Left ventricle myocardium inferior (tissue), 1 donor: ENCODE results near the gene BNC2. TPM values are rescaled to one million over a fixed set of nuclear protein-coding genes. Genes with fewer than 3 reads are reported as not detected.

Source experiments
- DNase-seq: peaks from one replicate; pipeline ENCODE4 v3.0.0-alpha.2; 2020
- H3K27ac ChIP-seq: fragments of 200-600 bp; replicated peaks from 2 replicates; pipeline ENCODE4 v1.8.0; 2021
- H3K27me3 ChIP-seq: fragments of 200-600 bp; 2 replicates; pipeline ENCODE4 v1.8.0; 2021; ENCODE audit warnings: low read depth
- H3K36me3 ChIP-seq: fragments of 200-600 bp; 2 replicates; pipeline ENCODE4 v1.8.0; 2021
- H3K4me1 ChIP-seq: fragments of 200-600 bp; 2 replicates; pipeline ENCODE4 v1.8.0; 2021
- H3K4me3 ChIP-seq: fragments of 200-600 bp; 2 replicates; pipeline ENCODE4 v1.8.0; 2021; ENCODE audit warnings: mild to moderate bottlenecking, moderate library complexity
- H3K9me3 ChIP-seq: fragments of 200-600 bp; replicated peaks from 2 replicates; pipeline ENCODE4 v1.8.0; 2021
- CTCF ChIP-seq: fragments of 200-600 bp; IDR thresholded peaks from 2 replicates; pipeline ENCODE4 v1.8.0; 2021; ENCODE audit warnings: antibody characterized with exemption, mild to moderate bottlenecking, borderline replicate concordance
- intact Hi-C: fragments of 100-400 bp; cut with micrococcal nuclease; formaldehyde crosslinking; loops from one replicate; pipeline ENCODE4 v1.11.0; 2022
- total RNA-seq: library from RNA; stranded (reverse); fragmentation: NEBNext Ultra II Directional; extraction: Animal tissue kit (Norgen Biotek cat#: 25700); gene quantifications from one replicate; pipeline ENCODE4 v1.2.1, GENCODE V29; 2021
- donor health status: DM: no; HTN: yes; CAD: no; lungs with severe emphysema.

The BNC2 gene
- total RNA-seq, 1 donor from 2014 or later, result 3.5 TPM

GRCh38 chr9:16821344-16821743 lies 49.1 kb downstream of the BNC2 start:
- Histone ChIP-seq H3K4me3 (no peak overlapping the region), H3K27me3 (peaks cover 16% of the 10 kb centered on the region), H3K4me1 (peaks cover 5% of the 10 kb centered on the region), H3K36me3 (no peaks in the 10 kb centered on the region), H3K9me3 (no peaks in the 10 kb centered on the region), H3K27ac (no peak overlapping the region)
- no peak for DNase-seq
- intact Hi-C loops, result no loop called here
- no peak for TF ChIP-seq CTCF

- H3K4me1 ChIP-seq, result no peaks in the 10 kb centered on the region
- intact Hi-C loops, result no loop called here
Observed at GRCh38 chr9:16817514-16817913, 53.0 kb downstream of the BNC2 start.

GRCh38 chr9:16817002-16817401 lies 53.5 kb downstream of the BNC2 start:
- peaks cover 5% of the 10 kb centered on the region for H3K27me3 ChIP-seq
- no peak for DNase-seq
- H3K9me3 ChIP-seq, result no peaks in the 10 kb centered on the region
- TF ChIP-seq CTCF, result no peak
- no peaks in the 10 kb centered on the region for H3K4me1 ChIP-seq
- no peak overlapping the region for H3K27ac ChIP-seq
- no peaks in the 10 kb centered on the region for H3K36me3 ChIP-seq
- intact Hi-C loops, result no loop called here
- no peak overlapping the region for H3K4me3 ChIP-seq

More at GRCh38 chr9:16817514-16817913, 53.0 kb downstream of the BNC2 start:
- H3K9me3 ChIP-seq, result no peaks in the 10 kb centered on the region
- H3K4me3 ChIP-seq, result no peak overlapping the region
- peaks cover 5% of the 10 kb centered on the region for H3K27me3 ChIP-seq
- DNase-seq, result no peak
- H3K27ac ChIP-seq, result no peak overlapping the region
- no peak for TF ChIP-seq CTCF
- H3K36me3 ChIP-seq, result no peaks in the 10 kb centered on the region

- Histone ChIP-seq H3K9me3 (no peaks in the 10 kb centered on the region), H3K4me1 (no peaks in the 10 kb centered on the region), H3K27ac (no peak overlapping the region), H3K36me3 (no peaks in the 10 kb centered on the region), H3K27me3 (peaks cover 7% of the 10 kb centered on the region), H3K4me3 (no peak overlapping the region)
- intact Hi-C loops, result no loop called here
- TF ChIP-seq CTCF, result no peak
- DNase-seq, result no peak
Observed at GRCh38 chr9:16816011-16816410, 54.5 kb downstream of the BNC2 start.

GRCh38 chr9:16815079-16815478 lies 55.4 kb downstream of the BNC2 start:
- Histone ChIP-seq H3K27me3 (peaks cover 16% of the 10 kb centered on the region), H3K27ac (no peak overlapping the region), H3K36me3 (no peaks in the 10 kb centered on the region), H3K9me3 (no peaks in the 10 kb centered on the region), H3K4me3 (no peak overlapping the region), H3K4me1 (no peaks in the 10 kb centered on the region)
- DNase-seq, result no peak
- no peak for TF ChIP-seq CTCF
- intact Hi-C loops, result no loop called here

- no peaks in the 10 kb centered on the region for H3K9me3 ChIP-seq
- no peak overlapping the region for H3K27ac ChIP-seq
- peaks cover 18% of the 10 kb centered on the region for H3K27me3 ChIP-seq
- H3K4me3 ChIP-seq, result no peak overlapping the region
- no peaks in the 10 kb centered on the region for H3K36me3 ChIP-seq
- no peaks in the 10 kb centered on the region for H3K4me1 ChIP-seq
- TF ChIP-seq CTCF, result no peak
- intact Hi-C loops, result no loop called here
- no peak for DNase-seq
Observed at GRCh38 chr9:16813838-16814237, 56.6 kb downstream of the BNC2 start.
